Stimulated activated CD8-positive, alpha-beta memory T cell treated with anti-CD3 and anti-CD28 coated beads, Interleukin-4, amount 100 ng/mL, for 24 hours (primary cell): Measurements from ENCODE around the gene CD300C.
A peak's percentile ranks its signal among the peaks of the same experiment; 100 is the strongest.
"Not testable (repeated sequence)": the region's sequence is repeated elsewhere in the genome, so short reads cannot be mapped to it uniquely, and the experiment has no call there.

Experiments
- DNase-seq: peaks from one replicate; pipeline ENCODE4 v3.0.0-alpha.2; 2020; ENCODE audit warnings: low read depth

CD300C gene

GRCh38 chr17:74513987-74514631, 31.8 kb downstream of the CD300C start:
- peak; percentile 7 for DNase-seq

GRCh38 chr17:74512624-74513091, 33.3 kb downstream of the CD300C start:
- peak; percentile 20 for DNase-seq

- DNase-seq: no peak
These were observed 33.9 kb downstream of the CD300C start for GRCh38 chr17:74512036-74512435.

GRCh38 chr17:74508156-74508555, 37.8 kb downstream of the CD300C start:
- DNase-seq: no peak

- not testable (repeated sequence) for DNase-seq
These were observed 42.0 kb downstream of the CD300C start for GRCh38 chr17:74503949-74504348.

- no peak for DNase-seq
These were observed 43.1 kb downstream of the CD300C start for GRCh38 chr17:74502861-74503260.

GRCh38 chr17:74499992-74500391, 45.9 kb downstream of the CD300C start:
- no peak for DNase-seq

- no peak for DNase-seq
These were observed 48.4 kb downstream of the CD300C start for GRCh38 chr17:74497471-74497870.

GRCh38 chr17:74493331-74493833, 52.5 kb downstream of the CD300C start:
- DNase-seq: peak; percentile 45

GRCh38 chr17:74491626-74492025, 54.3 kb downstream of the CD300C start:
- DNase-seq: no peak
